HEK293 (cell line): ENCODE measurements around the gene LCOR.

ENCODE experiments used
- RBAK ChIP-seq: fragments of 450-650 bp; formaldehyde crosslinking; IDR thresholded peaks from 2 replicates; pipeline ENCODE4 v1.5.1; 2016; ENCODE audit warnings: missing biosample characterization, missing genetic modification characterization
- TCF7L2 ChIP-seq: IDR thresholded peaks from 2 replicates; pipeline ENCODE4 v1.6.1; 2011; ENCODE audit warnings: low read depth, mild to moderate bottlenecking, inconsistent platforms, low read length, moderate library complexity, borderline replicate concordance
- YY1 ChIP-seq: fragments of 450-650 bp; formaldehyde crosslinking; IDR thresholded peaks from 2 replicates; pipeline ENCODE4 v1.5.1; 2018; ENCODE audit warnings: missing biosample characterization, missing genetic modification characterization
- ZBTB8A ChIP-seq: fragments of 450-650 bp; formaldehyde crosslinking; IDR thresholded peaks from 2 replicates; pipeline ENCODE4 v1.5.1; 2016; ENCODE audit warnings: missing biosample characterization, missing genetic modification characterization
- ZNF10 ChIP-seq: fragments of 450-650 bp; formaldehyde crosslinking; IDR thresholded peaks from 2 replicates; pipeline ENCODE4 v1.5.1; 2017; ENCODE audit warnings: missing biosample characterization, missing genetic modification characterization
- ZNF121 ChIP-seq: fragments of 450-650 bp; formaldehyde crosslinking; IDR thresholded peaks from 2 replicates; pipeline ENCODE4 v1.5.1; 2016; ENCODE audit warnings: missing biosample characterization, missing genetic modification characterization
- ZNF292 ChIP-seq: fragments of 450-650 bp; formaldehyde crosslinking; IDR thresholded peaks from 2 replicates; pipeline ENCODE4 v1.5.1; 2016; ENCODE audit warnings: low read depth, missing biosample characterization, missing genetic modification characterization, borderline replicate concordance
- ZNF585B ChIP-seq: fragments of 450-650 bp; formaldehyde crosslinking; IDR thresholded peaks from 2 replicates; pipeline ENCODE4 v1.5.1; 2016; ENCODE audit warnings: missing biosample characterization, missing genetic modification characterization
- ZNF76 ChIP-seq: fragments of 450-650 bp; formaldehyde crosslinking; IDR thresholded peaks from 2 replicates; pipeline ENCODE4; 2016; ENCODE audit warnings: low read depth, missing biosample characterization, missing genetic modification characterization, borderline replicate concordance
- ZNF785 ChIP-seq: fragments of 450-650 bp; formaldehyde crosslinking; IDR thresholded peaks from 2 replicates; pipeline ENCODE4 v1.5.1; 2016; ENCODE audit warnings: missing biosample characterization, missing genetic modification characterization
- TF ChIP-seq, protein P1 (sequence below): fragments of 450-650 bp; formaldehyde crosslinking; IDR thresholded peaks from 2 replicates; pipeline ENCODE4 v1.5.1; 2016; ENCODE audit warnings: missing biosample characterization, missing genetic modification characterization
- TF ChIP-seq, protein P2 (sequence below): fragments of 450-650 bp; formaldehyde crosslinking; IDR thresholded peaks from 2 replicates; pipeline ENCODE4 v1.5.1; 2016; ENCODE audit warnings: missing biosample characterization, missing genetic modification characterization

DNA sequence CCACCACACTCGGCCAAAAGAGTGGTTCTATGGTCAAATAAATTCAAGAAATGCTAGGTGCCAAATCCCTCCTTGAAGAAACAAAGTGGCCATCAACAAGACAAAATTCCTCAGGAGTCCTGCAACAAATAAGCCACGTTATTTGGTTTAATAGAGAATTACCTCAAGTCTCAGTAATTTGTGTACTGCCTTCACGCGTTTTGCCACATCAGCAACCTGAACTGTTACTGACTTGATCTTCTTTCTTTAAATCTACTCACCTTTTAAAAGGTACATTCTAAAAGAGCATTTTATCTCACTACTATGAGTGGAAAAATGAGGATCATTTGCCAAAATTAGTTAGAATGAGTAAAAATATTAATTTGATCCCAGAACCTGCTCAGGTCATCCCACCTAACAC lies 34.6 kb upstream of the LCOR start:
- TF ChIP-seq, protein P1, sequence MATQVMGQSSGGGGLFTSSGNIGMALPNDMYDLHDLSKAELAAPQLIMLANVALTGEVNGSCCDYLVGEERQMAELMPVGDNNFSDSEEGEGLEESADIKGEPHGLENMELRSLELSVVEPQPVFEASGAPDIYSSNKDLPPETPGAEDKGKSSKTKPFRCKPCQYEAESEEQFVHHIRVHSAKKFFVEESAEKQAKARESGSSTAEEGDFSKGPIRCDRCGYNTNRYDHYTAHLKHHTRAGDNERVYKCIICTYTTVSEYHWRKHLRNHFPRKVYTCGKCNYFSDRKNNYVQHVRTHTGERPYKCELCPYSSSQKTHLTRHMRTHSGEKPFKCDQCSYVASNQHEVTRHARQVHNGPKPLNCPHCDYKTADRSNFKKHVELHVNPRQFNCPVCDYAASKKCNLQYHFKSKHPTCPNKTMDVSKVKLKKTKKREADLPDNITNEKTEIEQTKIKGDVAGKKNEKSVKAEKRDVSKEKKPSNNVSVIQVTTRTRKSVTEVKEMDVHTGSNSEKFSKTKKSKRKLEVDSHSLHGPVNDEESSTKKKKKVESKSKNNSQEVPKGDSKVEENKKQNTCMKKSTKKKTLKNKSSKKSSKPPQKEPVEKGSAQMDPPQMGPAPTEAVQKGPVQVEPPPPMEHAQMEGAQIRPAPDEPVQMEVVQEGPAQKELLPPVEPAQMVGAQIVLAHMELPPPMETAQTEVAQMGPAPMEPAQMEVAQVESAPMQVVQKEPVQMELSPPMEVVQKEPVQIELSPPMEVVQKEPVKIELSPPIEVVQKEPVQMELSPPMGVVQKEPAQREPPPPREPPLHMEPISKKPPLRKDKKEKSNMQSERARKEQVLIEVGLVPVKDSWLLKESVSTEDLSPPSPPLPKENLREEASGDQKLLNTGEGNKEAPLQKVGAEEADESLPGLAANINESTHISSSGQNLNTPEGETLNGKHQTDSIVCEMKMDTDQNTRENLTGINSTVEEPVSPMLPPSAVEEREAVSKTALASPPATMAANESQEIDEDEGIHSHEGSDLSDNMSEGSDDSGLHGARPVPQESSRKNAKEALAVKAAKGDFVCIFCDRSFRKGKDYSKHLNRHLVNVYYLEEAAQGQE (tag by site-specific recombination): no peak
- TF ChIP-seq ZNF585B (tag by site-specific recombination) (no peak), RBAK (no peak), TCF7L2 (no peak), YY1 (tag by site-specific recombination) (no peak), ZBTB8A (tag by site-specific recombination) (no peak), ZNF10 (no peak), ZNF292 (no peak), ZNF121 (tag by site-specific recombination) (no peak), ZNF76 (tag by site-specific recombination) (no peak), ZNF785 (no peak)
- TF ChIP-seq, protein P2, sequence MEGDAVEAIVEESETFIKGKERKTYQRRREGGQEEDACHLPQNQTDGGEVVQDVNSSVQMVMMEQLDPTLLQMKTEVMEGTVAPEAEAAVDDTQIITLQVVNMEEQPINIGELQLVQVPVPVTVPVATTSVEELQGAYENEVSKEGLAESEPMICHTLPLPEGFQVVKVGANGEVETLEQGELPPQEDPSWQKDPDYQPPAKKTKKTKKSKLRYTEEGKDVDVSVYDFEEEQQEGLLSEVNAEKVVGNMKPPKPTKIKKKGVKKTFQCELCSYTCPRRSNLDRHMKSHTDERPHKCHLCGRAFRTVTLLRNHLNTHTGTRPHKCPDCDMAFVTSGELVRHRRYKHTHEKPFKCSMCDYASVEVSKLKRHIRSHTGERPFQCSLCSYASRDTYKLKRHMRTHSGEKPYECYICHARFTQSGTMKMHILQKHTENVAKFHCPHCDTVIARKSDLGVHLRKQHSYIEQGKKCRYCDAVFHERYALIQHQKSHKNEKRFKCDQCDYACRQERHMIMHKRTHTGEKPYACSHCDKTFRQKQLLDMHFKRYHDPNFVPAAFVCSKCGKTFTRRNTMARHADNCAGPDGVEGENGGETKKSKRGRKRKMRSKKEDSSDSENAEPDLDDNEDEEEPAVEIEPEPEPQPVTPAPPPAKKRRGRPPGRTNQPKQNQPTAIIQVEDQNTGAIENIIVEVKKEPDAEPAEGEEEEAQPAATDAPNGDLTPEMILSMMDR (tag by site-specific recombination): no peak
